ENCODE measurements around the gene PDCL2. TPM values are rescaled to one million over a fixed set of nuclear protein-coding genes. Genes with fewer than 3 reads are reported as not detected.

PDCL2 gene
- total and polyA plus RNA-seq, 10 donors, result not detected

DNA sequence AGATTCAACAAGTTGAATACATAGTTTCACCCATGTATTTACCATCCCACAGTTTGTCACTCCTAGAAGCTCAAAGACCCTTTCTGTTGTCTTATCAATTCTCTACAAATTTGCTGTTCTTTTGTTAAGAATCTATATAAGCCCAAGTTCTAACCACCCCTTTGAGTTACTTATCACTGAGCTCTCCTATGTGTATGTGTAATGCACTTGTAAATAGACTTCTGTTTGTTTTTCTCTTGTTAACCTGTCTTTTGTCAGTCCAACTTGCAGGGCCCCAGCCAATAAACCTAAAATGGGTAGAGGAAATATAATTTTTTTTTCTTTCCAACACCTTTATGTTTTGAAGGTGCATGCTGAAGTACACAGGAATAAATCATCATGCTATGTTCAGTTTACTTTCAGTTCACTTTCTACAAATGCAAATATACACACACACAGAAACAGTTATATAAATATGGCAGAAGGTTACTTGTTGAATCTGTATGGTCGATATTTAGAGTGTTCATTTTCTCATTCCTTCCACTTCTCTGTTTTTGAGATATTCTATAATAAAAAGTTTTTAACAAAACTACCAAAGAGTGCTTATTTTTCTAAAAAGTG, 23.0 kb downstream of the PDCL2 start:
- TF ChIP-seq POLR2A (IDR thresholded peaks at IDR 0.05) (no peak), POLR2AphosphoS5 (IDR thresholded peaks at IDR 0.05) (no peak)
- TF ChIP-seq, protein P1, sequence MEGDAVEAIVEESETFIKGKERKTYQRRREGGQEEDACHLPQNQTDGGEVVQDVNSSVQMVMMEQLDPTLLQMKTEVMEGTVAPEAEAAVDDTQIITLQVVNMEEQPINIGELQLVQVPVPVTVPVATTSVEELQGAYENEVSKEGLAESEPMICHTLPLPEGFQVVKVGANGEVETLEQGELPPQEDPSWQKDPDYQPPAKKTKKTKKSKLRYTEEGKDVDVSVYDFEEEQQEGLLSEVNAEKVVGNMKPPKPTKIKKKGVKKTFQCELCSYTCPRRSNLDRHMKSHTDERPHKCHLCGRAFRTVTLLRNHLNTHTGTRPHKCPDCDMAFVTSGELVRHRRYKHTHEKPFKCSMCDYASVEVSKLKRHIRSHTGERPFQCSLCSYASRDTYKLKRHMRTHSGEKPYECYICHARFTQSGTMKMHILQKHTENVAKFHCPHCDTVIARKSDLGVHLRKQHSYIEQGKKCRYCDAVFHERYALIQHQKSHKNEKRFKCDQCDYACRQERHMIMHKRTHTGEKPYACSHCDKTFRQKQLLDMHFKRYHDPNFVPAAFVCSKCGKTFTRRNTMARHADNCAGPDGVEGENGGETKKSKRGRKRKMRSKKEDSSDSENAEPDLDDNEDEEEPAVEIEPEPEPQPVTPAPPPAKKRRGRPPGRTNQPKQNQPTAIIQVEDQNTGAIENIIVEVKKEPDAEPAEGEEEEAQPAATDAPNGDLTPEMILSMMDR (IDR thresholded peaks at IDR 0.05 in 8 of 11, conservative IDR thresholded peaks at IDR 0.05 in 3 of 11), result no peak
- Histone ChIP-seq H3K27me3 (replicated peaks in 1 of 7) (no peaks in the 10 kb centered on the region), H3K36me3 (no peaks in the 10 kb centered on the region), H3K4me3 (no peak overlapping the region), H3K9me3 (peaks cover 0 to 3% (median under 1%) of the 10 kb centered on the region in 8 donors), H3K27ac (no peak overlapping the region), H3K4me1 (no peaks in the 10 kb centered on the region)
- intact Hi-C loops (cut with DNase I; ENCODE audit: low total_unique reads), result no loop called here
- no peak for DNase-seq
- WGBS, 5 donors, result 69 to 90% (median 83%) methylated on average over 1 of the region's 1 CpG

DNA sequence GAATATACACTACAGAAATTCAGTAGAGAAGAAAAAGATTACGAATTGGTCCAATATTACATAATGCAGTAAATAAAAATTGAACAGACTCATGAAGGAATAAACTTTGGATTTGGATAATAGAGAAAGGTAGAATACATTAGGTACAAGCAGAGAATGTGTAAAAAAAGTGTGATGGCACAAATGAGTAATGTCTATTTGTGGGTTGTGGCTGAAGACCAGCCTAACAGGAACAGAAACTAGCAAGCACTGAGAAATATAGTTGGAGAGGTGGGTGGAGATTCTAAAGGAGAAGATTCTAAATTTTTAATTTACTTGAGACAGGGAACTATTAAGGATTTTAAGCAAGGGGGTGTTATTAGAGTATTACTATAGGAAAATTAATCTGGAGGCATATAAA, 30.2 kb downstream of the PDCL2 start:
- no peaks in the 10 kb centered on the region for H3K27me3 ChIP-seq (replicated peaks in 1 of 7)
- no peak overlapping the region for H3K27ac ChIP-seq
- peaks cover 0 to 11% (median 4%) of the 10 kb centered on the region in 6 donors for H3K4me1 ChIP-seq
- no peaks in the 10 kb centered on the region for H3K9me3 ChIP-seq
- no peaks in the 10 kb centered on the region for H3K36me3 ChIP-seq
- no peak overlapping the region for H3K4me3 ChIP-seq
- TF ChIP-seq POLR2AphosphoS5 (IDR thresholded peaks at IDR 0.05) (no peak), POLR2A (IDR thresholded peaks at IDR 0.05) (no peak)
- TF ChIP-seq, protein P1 (IDR thresholded peaks at IDR 0.05 in 8 of 11, conservative IDR thresholded peaks at IDR 0.05 in 3 of 11), result no peak
- DNase-seq, result no peak
- intact Hi-C loops (cut with DNase I; ENCODE audit: low total_unique reads), result no loop called here
- 82 to 96% (median 94%) methylated on average over 1 of the region's 1 CpG for WGBS, 5 donors

DNA sequence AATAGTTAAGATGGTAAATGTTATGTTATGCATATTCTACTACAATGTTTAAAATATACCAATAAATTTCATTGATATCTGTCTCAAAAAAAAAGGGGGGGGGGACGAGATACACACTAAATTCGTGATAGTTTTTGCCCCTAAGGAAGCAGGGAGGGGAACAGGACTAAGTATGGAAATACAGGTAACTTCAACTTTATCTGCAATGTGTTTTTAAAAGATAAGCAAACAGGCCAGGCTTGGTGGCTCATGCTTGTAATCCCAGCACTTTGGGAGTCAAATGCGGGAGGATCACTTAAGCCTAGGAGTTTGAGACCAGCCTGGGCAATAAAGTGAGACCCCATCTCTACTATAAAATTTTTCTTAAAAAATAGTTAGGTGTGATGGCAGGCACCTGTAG, 31.9 kb downstream of the PDCL2 start:
- Histone ChIP-seq H3K27ac (no peak overlapping the region), H3K4me3 (no peak overlapping the region), H3K9me3 (no peaks in the 10 kb centered on the region), H3K4me1 (peaks cover 0 to 11% (median 4%) of the 10 kb centered on the region in 6 donors), H3K36me3 (no peaks in the 10 kb centered on the region), H3K27me3 (replicated peaks in 1 of 7) (peaks cover 0 to 3% (median 0%) of the 10 kb centered on the region in 7 donors)
- WGBS, 5 donors, result 75 to 89% (median 86%) methylated on average over 3 of the region's 3 CpGs
- intact Hi-C loops (cut with DNase I; ENCODE audit: low total_unique reads), result no loop called here
- TF ChIP-seq POLR2AphosphoS5 (IDR thresholded peaks at IDR 0.05) (no peak), POLR2A (IDR thresholded peaks at IDR 0.05) (no peak)
- TF ChIP-seq, protein P1 (IDR thresholded peaks at IDR 0.05 in 8 of 11, conservative IDR thresholded peaks at IDR 0.05 in 3 of 11), result no peak
- DNase-seq, result no peak

DNA sequence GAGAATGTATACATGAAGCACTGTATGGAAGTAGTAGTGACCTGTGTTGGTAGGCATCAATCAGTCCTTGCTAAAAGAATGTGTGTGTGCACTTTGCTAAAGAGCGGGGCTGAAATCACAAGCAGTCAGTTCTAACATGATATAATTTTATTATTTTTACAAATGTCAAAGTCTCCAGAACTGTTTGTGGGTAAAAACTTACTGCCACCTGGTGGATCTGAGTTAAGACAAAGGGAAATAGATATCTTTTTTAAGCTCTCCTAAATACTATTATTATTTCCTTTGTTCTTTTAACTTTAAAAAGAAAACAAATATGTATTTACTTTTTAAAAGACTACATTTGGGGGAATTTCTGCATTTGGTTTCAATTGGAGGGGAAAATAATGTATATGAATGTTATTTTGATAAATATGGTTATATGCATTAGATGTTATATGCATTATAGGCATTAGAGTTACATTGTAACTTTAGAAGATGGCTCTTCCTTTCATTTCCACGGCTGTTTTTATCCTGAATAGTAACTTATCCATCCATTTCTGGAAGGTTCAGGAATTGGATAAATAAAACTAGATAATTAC, 37.5 kb downstream of the PDCL2 start:
- Histone ChIP-seq H3K4me1 (peaks cover 0 to 12% (median 3%) of the 10 kb centered on the region in 6 donors), H3K27ac (no peak overlapping the region), H3K9me3 (no peaks in the 10 kb centered on the region), H3K36me3 (no peaks in the 10 kb centered on the region), H3K4me3 (no peak overlapping the region), H3K27me3 (replicated peaks in 1 of 7) (peaks cover 0 to 7% (median 0%) of the 10 kb centered on the region in 7 donors)
- 33 to 69% (median 48%) methylated on average over 2 of the region's 2 CpGs for WGBS, 5 donors
- no peak for DNase-seq
- no peak for TF ChIP-seq POLR2A (IDR thresholded peaks at IDR 0.05)
- TF ChIP-seq, protein P1 (IDR thresholded peaks at IDR 0.05 in 8 of 11, conservative IDR thresholded peaks at IDR 0.05 in 3 of 11), result peak in 8 of 11 experiments; percentile 5 to 51 (median 34)
- intact Hi-C loops (cut with DNase I; ENCODE audit: low total_unique reads), result loop anchor here (5.0 kb wide), 1 partner anchor 207 kb away; the partner anchor contains the start of gene SRD5A3

Measured in spleen (tissue), 11 donors.